K562 (cell line): ENCODE measurements around the gene HBQ1. TPM values are rescaled to one million over a fixed set of nuclear protein-coding genes. Genes with fewer than 3 reads are reported as not detected.
A peak's percentile ranks its signal among the peaks of the same experiment; 100 is the strongest.
"Not testable (repeated sequence)": the region's sequence is repeated elsewhere in the genome, so short reads cannot be mapped to it uniquely, and the experiment has no call there.

Source experiments
- ATAC-seq: fragments of 200-7000 bp; cut with Tn5 transposase; 3 replicates; pipeline ENCODE4 v1.9.1; 2020; ENCODE audit warnings: moderate library complexity
- BruUV-seq: library from RNA; stranded (reverse); fragments of 400-500 nt; replicated peaks from 2 replicates; lab custom pipeline; 2021; lab: Mats Ljungman, UMichigan
- CTCF ChIA-PET: fragments of 300-600 bp; formaldehyde crosslinking; extraction: SDS; loops from one replicate; lab custom pipeline; 2021; ENCODE audit warnings: low intra/inter-chr PET ratio; lab: Yijun Ruan, JAX
- POLR2A ChIA-PET: fragments of 300-600, 350-650 bp; sonication (Branson Sonifier 250); formaldehyde crosslinking; extraction: SDS; loops from one replicate; lab custom pipeline; 2021; ENCODE audit warnings: antibody characterized with exemption, inconsistent platforms; lab: Yijun Ruan, JAX
- DNase-seq, 4 experiments: peaks; one replicate each; pipeline versions ENCODE4 v3.0.0 to v3.0.0-alpha.2; 2011 to 2018; ENCODE audit warnings: low spot score in 3 of 4, mixed read lengths in 3 of 4; ENCODE audit errors: extremely low read depth in 1 of 4
- FAIRE-seq: peaks from 2 replicates; lab custom pipeline; 2011; peaks lifted over from hg19 to GRCh38; lab: Jason Lieb, UNC
- H2AFZ ChIP-seq: 2 replicates; pipeline ENCODE4 v1.6.0; 2011; ENCODE audit warnings: low read depth, low read length, control low read depth, inconsistent platforms
- H3K27ac ChIP-seq: fragments of 200-600 bp; 3 replicates; pipeline ENCODE4 v1.8.0; 2011; ENCODE audit warnings: low read depth, mild to moderate bottlenecking, control low read depth, inconsistent platforms, low read length, moderate library complexity, mixed read lengths; ENCODE audit errors: extremely low read depth
- H3K27me3 ChIP-seq, 2 experiments: fragments of 300-600 bp in 1 of 2; 2 replicates in 1 of 2; 3 replicates in 1 of 2; pipeline versions ENCODE4 v1.6.0 to v1.8.0; 2011; ENCODE audit warnings: inconsistent platforms in 2 of 2, low read length in 2 of 2, mild to moderate bottlenecking in 1 of 2, mixed read lengths in 1 of 2, moderate library complexity in 1 of 2; ENCODE audit not compliant: control insufficient read depth in 2 of 2, insufficient read depth in 2 of 2
- H3K36me3 ChIP-seq: fragments of 300-600 bp; 3 replicates; pipeline ENCODE4 v1.8.0; 2011; ENCODE audit warnings: mild to moderate bottlenecking, low read length, inconsistent platforms; ENCODE audit not compliant: control insufficient read depth, insufficient read depth
- H3K4me1 ChIP-seq, 2 experiments: fragments of 200-600 bp in 1 of 2; replicated peaks in 1 of 2; 2 replicates in 1 of 2; 3 replicates in 1 of 2; pipeline versions ENCODE4 v1.5.1 to v1.8.0; 2011; ENCODE audit warnings: inconsistent platforms in 2 of 2, low read length in 2 of 2, mild to moderate bottlenecking in 1 of 2, mixed read lengths in 1 of 2, moderate library complexity in 1 of 2; ENCODE audit not compliant: control insufficient read depth in 2 of 2, insufficient read depth in 2 of 2
- H3K4me2 ChIP-seq: 2 replicates; pipeline ENCODE4 v1.6.1; 2011; ENCODE audit warnings: low read length, control low read depth, inconsistent platforms, mixed read lengths; ENCODE audit not compliant: insufficient read depth
- H3K4me3 ChIP-seq: fragments of 200-600 bp; sonication (generic), shearing (Covaris generic); 2 replicates; pipeline ENCODE4 v1.5.1; 2016; ENCODE audit warnings: control low read depth, inconsistent platforms
- H3K79me2 ChIP-seq: fragments of 200-600 bp; 3 replicates; pipeline ENCODE4 v1.8.0; 2011; ENCODE audit warnings: low read length, inconsistent platforms; ENCODE audit not compliant: control insufficient read depth, insufficient read depth
- H3K9ac ChIP-seq, 2 experiments: 2 replicates each; pipeline versions ENCODE4 v1.6.0 to v1.6.1; 2011; ENCODE audit warnings: low read depth in 2 of 2, low read length in 2 of 2, control low read depth in 1 of 2, inconsistent platforms in 1 of 2, mild to moderate bottlenecking in 1 of 2, mixed read lengths in 1 of 2; ENCODE audit not compliant: insufficient read depth in 1 of 2
- H3K9me1 ChIP-seq: one replicate; pipeline ENCODE4 v1.6.0; 2011; ENCODE audit warnings: inconsistent platforms, mild to moderate bottlenecking, low read length, moderate library complexity; ENCODE audit not compliant: control insufficient read depth, insufficient read depth
- H3K9me3 ChIP-seq: replicated peaks from 2 replicates; pipeline ENCODE4 v1.5.1; 2011; ENCODE audit warnings: low read depth, low read length, inconsistent platforms; ENCODE audit not compliant: control insufficient read depth, insufficient read depth
- H4K20me1 ChIP-seq: replicated peaks from 2 replicates; pipeline ENCODE4 v1.6.1; 2011; ENCODE audit warnings: low read length, inconsistent platforms, mixed read lengths; ENCODE audit not compliant: control insufficient read depth, insufficient read depth
- HNRNPL ChIP-seq: fragments of 200-400 bp; formaldehyde crosslinking; IDR thresholded peaks from 2 replicates; pipeline ENCODE4 v1.6.1; 2017; ENCODE audit warnings: low read depth, mild to moderate bottlenecking, low read length
- RBFOX2 ChIP-seq: fragments of 200-400 bp; formaldehyde crosslinking; IDR thresholded peaks from 2 replicates; pipeline ENCODE4 v1.6.1; 2017; ENCODE audit warnings: low read depth, mild to moderate bottlenecking, low read length, moderate library complexity
- SETDB1 ChIP-seq: IDR thresholded peaks from one replicate; pipeline ENCODE4 v1.6.1; 2012; ENCODE audit warnings: low read length, control low read depth, inconsistent platforms
- ZZZ3 ChIP-seq: fragments of 450-650 bp; IDR thresholded peaks from 2 replicates; pipeline ENCODE4 v1.6.1; 2016; ENCODE audit warnings: antibody characterized with exemption, mild to moderate bottlenecking, moderate library complexity
- WGBS: fragments of 100-300 bp; shearing (Covaris generic); methylation state at CpG from one replicate; pipeline ENCODE4 v1.1.6; 2016; ENCODE audit warnings: low coverage, mixed read lengths; ENCODE audit not compliant: insufficient coverage; ENCODE audit errors: missing lambda C conversion rate; 5-methylcytosine and 5-hydroxymethylcytosine counted together
- in situ Hi-C: fragments of 300-500 bp; cut with MboI; formaldehyde crosslinking; loops from 4 replicates; pipeline ENCODE4 v1.15.0; 2018; ENCODE audit warnings: inconsistent platforms, mixed read lengths
- intact Hi-C: fragments of 100-400 bp; cut with micrococcal nuclease; formaldehyde crosslinking; loops from 2 replicates; pipeline ENCODE4 v1.14.2; 2022
- polyA plus RNA-seq, 8 experiments: library from polyadenylated mRNA; depleted of rRNA in 4 of 8; stranded (reverse) in 5 of 8; unstranded in 3 of 8; fragments of >200 nt; fragmentation: Nextera tagmentation in 2 of 8; fragmentation: Illumina TruSeq in 1 of 8; extraction: Ambion mirVana in 2 of 8; extraction: Trizol in 1 of 8; gene quantifications; 2 replicates each; pipeline versions ENCODE4 v1.2.1 to v1.2.3, GENCODE V29; 2011 to 2014; ENCODE audit warnings: inconsistent platforms in 1 of 8, missing spikeins in 1 of 8
- total RNA-seq, 7 experiments: library from RNA; depleted of rRNA in 6 of 7; stranded (reverse); fragments of >200 nt in 6 of 7; fragmentation: Illumina TruSeq in 2 of 7; extraction: Trizol in 2 of 7; gene quantifications; 2 replicates each; pipeline versions ENCODE4 v1.2.1 to v1.2.3, GENCODE V29; 2011 to 2021; ENCODE audit warnings: low replicate concordance in 1 of 7

The HBQ1 gene
- total and polyA plus RNA-seq, 9 of the 15 experiments (the other 6 are each of a cell fraction or from before 2014, with no cell fraction given): 2.3 to 190 (median 19.8) TPM

GRCh38 chr16:159136-159849 is 21.0 kb upstream of the HBQ1 start:
- H3K9me3 ChIP-seq: 0 out of 2 replicates have a peak, but pooled peaks cover 2% of the 10 kb centered on the region
- DNase-seq: peak in 1 of 4 experiments; percentile 17
- no peaks in the 10 kb centered on the region for H3K79me2 ChIP-seq
- peak overlapping the region; percentile 15; the same call in 1 of the 2 replicates for H2AFZ ChIP-seq
- no peak overlapping the region for H3K4me3 ChIP-seq
- peak; percentile 16; the same call in 2 of the 3 replicates for ATAC-seq
- H3K9me1 ChIP-seq: no peaks in the 10 kb centered on the region
- no peak for TF ChIP-seq ZZZ3
- no peak for TF ChIP-seq SETDB1
- H3K27me3 ChIP-seq: no peaks in the 10 kb centered on the region
- ChIA-PET CTCF (no interaction called here), POLR2A (interaction anchor here (0.6 kb wide), 2 partner anchors 11 to 568 kb away, joined by 3 read pairs; partner anchors contain the start of gene HAGHL)
- no TSS peak for BruUV-seq
- FAIRE-seq: no peak
- WGBS: 34% methylated on average over 6 of the region's 6 CpGs
- no peak overlapping the region for H3K27ac ChIP-seq
- H3K4me1 ChIP-seq: peaks cover 8 to 44% of the 10 kb centered on the region in 2 experiments; a peak in 4 of 5 replicates
- H3K4me2 ChIP-seq: no peak overlapping the region; the same call in 1 of the 2 replicates
- in situ Hi-C loops: no loop called here
- H4K20me1 ChIP-seq: no peaks in the 10 kb centered on the region
- H3K36me3 ChIP-seq: no peaks in the 10 kb centered on the region
- intact Hi-C loops: no loop called here
- H3K9ac ChIP-seq: no peak overlapping the region

DNA sequence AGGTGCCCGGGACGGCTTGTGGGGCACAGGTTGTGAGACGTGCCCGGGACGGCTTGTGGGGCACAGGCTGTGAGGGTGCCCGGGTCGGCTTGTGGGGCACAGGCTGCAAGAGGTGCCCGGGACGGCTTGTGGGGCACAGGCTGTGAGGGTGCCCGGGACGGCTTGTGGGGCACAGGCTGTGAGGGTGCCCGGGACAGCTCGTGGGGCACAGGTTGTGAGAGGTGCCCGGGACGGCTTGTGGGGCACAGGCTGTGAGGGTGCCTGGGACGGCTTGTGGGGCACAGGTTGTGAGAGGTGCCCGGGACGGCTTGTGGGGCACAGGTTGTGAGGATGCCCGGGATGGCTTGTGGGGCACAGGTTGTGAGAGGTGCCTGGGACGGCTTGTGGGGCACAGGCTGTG is 20.0 kb upstream of the HBQ1 start:
- 21% methylated on average over 15 of the region's 20 CpGs for WGBS

More for the DNA sequence above, 20.0 kb upstream of the HBQ1 start:
- peaks cover 0 to 39% of the 10 kb centered on the region in 2 experiments; a peak in 4 of 5 replicates for H3K4me1 ChIP-seq
- H2AFZ ChIP-seq, BruUV-seq, H4K20me1 ChIP-seq, intact Hi-C loops, DNase-seq, H3K4me3 ChIP-seq, H3K79me2 ChIP-seq, H3K36me3 ChIP-seq, in situ Hi-C loops, H3K9me3 ChIP-seq, CTCF ChIA-PET, H3K9me1 ChIP-seq, H3K9ac ChIP-seq, ATAC-seq, H3K27me3 ChIP-seq, H3K27ac ChIP-seq, H3K4me2 ChIP-seq, FAIRE-seq: not testable (repeated sequence)
- TF ChIP-seq RBFOX2: 0 out of 2 replicates have a peak, but pooled peaks have one; percentile 14
- TF ChIP-seq HNRNPL: peak; percentile 57; the same call in 1 of the 2 replicates
- POLR2A ChIA-PET: interaction anchor here (0.6 kb wide), 1 partner anchor 12 kb away, joined by 3 read pairs; no protein-coding TSS in a partner anchor
